ENCODE measurements around the gene RPS17. TPM values are rescaled to one million over a fixed set of nuclear protein-coding genes. Genes with fewer than 3 reads are reported as not detected.
"Not testable (repeated sequence)": the region's sequence is repeated elsewhere in the genome, so short reads cannot be mapped to it uniquely, and the experiment has no call there.

RPS17 gene
- polyA plus RNA-seq, 1 donor (not counting 4 experiments of a cell fraction or from before 2014, with no cell fraction given) = 4,320 TPM

GRCh38 chr15:82536409-82537350 lies 3.6 kb downstream of the RPS17 start:
- H2AFZ ChIP-seq (ENCODE audit: control insufficient read depth, low read length) = no peak overlapping the region
- dilution Hi-C loops (cut with MboI; ENCODE audit: extremely low pct_ligation_motif_present, low sequenced_read_pairs) = no loop called here
- H3K9me3 ChIP-seq (ENCODE audit: control insufficient read depth, low read depth, low read length) = no peaks in the 10 kb centered on the region
- H3K4me3 ChIP-seq (ENCODE audit: control insufficient read depth in 2 of 3, extremely low read depth in 1 of 3, insufficient read depth in 2 of 3, low read depth in 1 of 3, low read length in 3 of 3) = no peak overlapping the region
- no peak overlapping the region for H3K27ac ChIP-seq (ENCODE audit: control insufficient read depth, insufficient read depth, low read length)
- no peak overlapping the region for H3K9ac ChIP-seq (ENCODE audit: control insufficient read depth, extremely low read depth, insufficient read depth, low read length)
- H3K9me1 ChIP-seq (ENCODE audit: control insufficient read depth, extremely low read depth, insufficient read depth, low read length) = no peaks in the 10 kb centered on the region
- FAIRE-seq (no peak), DNase-seq (ENCODE audit: low read depth, low spot score) (no peak)
- peaks cover 30% of the 10 kb centered on the region for H4K20me1 ChIP-seq (ENCODE audit: control insufficient read depth, extremely low read depth, insufficient read depth, low read length)
- peaks cover 41% of the 10 kb centered on the region for H3K79me2 ChIP-seq (ENCODE audit: control insufficient read depth, insufficient read depth, low read length)
- H3K4me1 ChIP-seq (ENCODE audit: control insufficient read depth, extremely low read depth, insufficient read depth, low read length) = peaks cover 26% of the 10 kb centered on the region
- H3K27me3 ChIP-seq (ENCODE audit: control insufficient read depth, extremely low read depth, insufficient read depth, low read length) = no peaks in the 10 kb centered on the region
- H3K36me3 ChIP-seq (ENCODE audit: control insufficient read depth in 2 of 2, extremely low read depth in 1 of 2, insufficient read depth in 2 of 2, low read length in 2 of 2) = peaks cover 34 to 38% of the 10 kb centered on the region in 2 experiments
- no peak overlapping the region for H3K4me2 ChIP-seq (ENCODE audit: control insufficient read depth, extremely low read depth, insufficient read depth, low read depth, low read length)
- no peak for TF ChIP-seq EZH2 (IDR thresholded peaks at IDR 0.05; ENCODE audit: low read length)
- no peak for TF ChIP-seq CTCF (optimal IDR thresholded peaks at IDR 0.05 in 1 of 3, IDR thresholded peaks at IDR 0.05 in 1 of 3, conservative IDR thresholded peaks at IDR 0.05 in 1 of 3; ENCODE audit: extremely low read depth in 1 of 3, insufficient read depth in 2 of 3, low read length in 3 of 3)

- Histone ChIP-seq H3K4me2 (ENCODE audit: control insufficient read depth, extremely low read depth, insufficient read depth, low read depth, low read length) (no peak overlapping the region), H3K9me3 (ENCODE audit: control insufficient read depth, low read depth, low read length) (no peaks in the 10 kb centered on the region), H3K79me2 (ENCODE audit: control insufficient read depth, insufficient read depth, low read length) (peaks cover 36% of the 10 kb centered on the region), H3K9me1 (ENCODE audit: control insufficient read depth, extremely low read depth, insufficient read depth, low read length) (no peaks in the 10 kb centered on the region), H3K27me3 (ENCODE audit: control insufficient read depth, extremely low read depth, insufficient read depth, low read length) (no peaks in the 10 kb centered on the region), H4K20me1 (ENCODE audit: control insufficient read depth, extremely low read depth, insufficient read depth, low read length) (peaks cover 30% of the 10 kb centered on the region), H3K4me3 (ENCODE audit: control insufficient read depth in 2 of 3, extremely low read depth in 1 of 3, insufficient read depth in 2 of 3, low read depth in 1 of 3, low read length in 3 of 3) (no peak overlapping the region), H2AFZ (ENCODE audit: control insufficient read depth, low read length) (no peak overlapping the region), H3K9ac (ENCODE audit: control insufficient read depth, extremely low read depth, insufficient read depth, low read length) (no peak overlapping the region), H3K36me3 (ENCODE audit: control insufficient read depth in 2 of 2, extremely low read depth in 1 of 2, insufficient read depth in 2 of 2, low read length in 2 of 2) (peaks cover 34 to 38% of the 10 kb centered on the region in 2 experiments), H3K27ac (ENCODE audit: control insufficient read depth, insufficient read depth, low read length) (no peak overlapping the region), H3K4me1 (ENCODE audit: control insufficient read depth, extremely low read depth, insufficient read depth, low read length) (peaks cover 22% of the 10 kb centered on the region)
- dilution Hi-C loops (cut with MboI; ENCODE audit: extremely low pct_ligation_motif_present, low sequenced_read_pairs) = no loop called here
- TF ChIP-seq EZH2 (IDR thresholded peaks at IDR 0.05; ENCODE audit: low read length) = no peak
- no peak for TF ChIP-seq CTCF (optimal IDR thresholded peaks at IDR 0.05 in 1 of 3, IDR thresholded peaks at IDR 0.05 in 1 of 3, conservative IDR thresholded peaks at IDR 0.05 in 1 of 3; ENCODE audit: extremely low read depth in 1 of 3, insufficient read depth in 2 of 3, low read length in 3 of 3)
- FAIRE-seq (no peak), DNase-seq (ENCODE audit: low read depth, low spot score) (no peak)
These were observed 4.5 kb downstream of the RPS17 start for GRCh38 chr15:82535566-82536408.

GRCh38 chr15:82535151-82535550 lies 5.1 kb downstream of the RPS17 start:
- Histone ChIP-seq H3K79me2 (ENCODE audit: control insufficient read depth, insufficient read depth, low read length) (peaks cover 34% of the 10 kb centered on the region), H4K20me1 (ENCODE audit: control insufficient read depth, extremely low read depth, insufficient read depth, low read length) (peaks cover 30% of the 10 kb centered on the region), H3K4me1 (ENCODE audit: control insufficient read depth, extremely low read depth, insufficient read depth, low read length) (peaks cover 22% of the 10 kb centered on the region), H3K36me3 (ENCODE audit: control insufficient read depth in 2 of 2, extremely low read depth in 1 of 2, insufficient read depth in 2 of 2, low read length in 2 of 2) (peaks cover 34 to 38% of the 10 kb centered on the region in 2 experiments)
- H3K4me2 ChIP-seq (ENCODE audit: control insufficient read depth, extremely low read depth, insufficient read depth, low read depth, low read length); H3K4me3 ChIP-seq (ENCODE audit: control insufficient read depth in 2 of 3, extremely low read depth in 1 of 3, insufficient read depth in 2 of 3, low read depth in 1 of 3, low read length in 3 of 3); H3K27me3 ChIP-seq (ENCODE audit: control insufficient read depth, extremely low read depth, insufficient read depth, low read length); dilution Hi-C loops (cut with MboI; ENCODE audit: extremely low pct_ligation_motif_present, low sequenced_read_pairs); H3K9me1 ChIP-seq (ENCODE audit: control insufficient read depth, extremely low read depth, insufficient read depth, low read length); H3K27ac ChIP-seq (ENCODE audit: control insufficient read depth, insufficient read depth, low read length); H3K9me3 ChIP-seq (ENCODE audit: control insufficient read depth, low read depth, low read length); DNase-seq (ENCODE audit: low read depth, low spot score); H2AFZ ChIP-seq (ENCODE audit: control insufficient read depth, low read length); H3K9ac ChIP-seq (ENCODE audit: control insufficient read depth, extremely low read depth, insufficient read depth, low read length); FAIRE-seq: not testable (repeated sequence)
